ENCODE measurements around the gene CLTCL1.
"Not testable (repeated sequence)": the region's sequence is repeated elsewhere in the genome, so short reads cannot be mapped to it uniquely, and the experiment has no call there.

Gene CLTCL1

DNA sequence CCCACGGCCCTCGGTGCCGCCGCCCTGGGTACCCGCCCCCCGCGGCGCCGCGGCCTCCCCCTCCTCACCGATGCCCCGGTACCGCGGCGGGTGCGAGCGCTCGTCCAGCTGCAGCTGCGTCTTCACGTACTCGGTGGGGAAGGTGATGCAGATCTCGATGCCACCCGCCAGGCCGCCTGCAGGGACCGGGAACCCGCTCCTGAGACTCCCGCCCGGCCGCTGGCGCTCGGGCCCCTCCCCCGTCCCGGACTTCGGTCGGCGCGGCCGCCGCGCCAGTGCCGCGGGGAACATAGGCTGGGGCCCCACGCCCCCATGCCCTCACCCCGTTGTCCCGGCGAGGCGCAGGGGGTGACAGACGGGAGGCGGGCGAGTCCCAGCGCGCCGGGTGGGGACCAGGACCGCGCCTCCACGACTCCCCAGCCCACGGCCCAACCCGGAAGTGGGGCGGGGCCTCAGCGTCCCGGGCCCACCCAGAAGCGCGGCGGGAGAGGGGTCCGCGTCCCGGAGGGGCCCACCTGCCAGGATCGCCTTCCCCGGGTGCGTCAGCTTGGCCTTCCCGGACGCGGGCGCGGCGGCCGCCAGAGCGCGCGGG is 113.4 kb downstream of the CLTCL1 start:
- in situ Hi-C loops (cut with HindIII; ENCODE audit: low sequenced_read_pairs), result no loop called here

DNA sequence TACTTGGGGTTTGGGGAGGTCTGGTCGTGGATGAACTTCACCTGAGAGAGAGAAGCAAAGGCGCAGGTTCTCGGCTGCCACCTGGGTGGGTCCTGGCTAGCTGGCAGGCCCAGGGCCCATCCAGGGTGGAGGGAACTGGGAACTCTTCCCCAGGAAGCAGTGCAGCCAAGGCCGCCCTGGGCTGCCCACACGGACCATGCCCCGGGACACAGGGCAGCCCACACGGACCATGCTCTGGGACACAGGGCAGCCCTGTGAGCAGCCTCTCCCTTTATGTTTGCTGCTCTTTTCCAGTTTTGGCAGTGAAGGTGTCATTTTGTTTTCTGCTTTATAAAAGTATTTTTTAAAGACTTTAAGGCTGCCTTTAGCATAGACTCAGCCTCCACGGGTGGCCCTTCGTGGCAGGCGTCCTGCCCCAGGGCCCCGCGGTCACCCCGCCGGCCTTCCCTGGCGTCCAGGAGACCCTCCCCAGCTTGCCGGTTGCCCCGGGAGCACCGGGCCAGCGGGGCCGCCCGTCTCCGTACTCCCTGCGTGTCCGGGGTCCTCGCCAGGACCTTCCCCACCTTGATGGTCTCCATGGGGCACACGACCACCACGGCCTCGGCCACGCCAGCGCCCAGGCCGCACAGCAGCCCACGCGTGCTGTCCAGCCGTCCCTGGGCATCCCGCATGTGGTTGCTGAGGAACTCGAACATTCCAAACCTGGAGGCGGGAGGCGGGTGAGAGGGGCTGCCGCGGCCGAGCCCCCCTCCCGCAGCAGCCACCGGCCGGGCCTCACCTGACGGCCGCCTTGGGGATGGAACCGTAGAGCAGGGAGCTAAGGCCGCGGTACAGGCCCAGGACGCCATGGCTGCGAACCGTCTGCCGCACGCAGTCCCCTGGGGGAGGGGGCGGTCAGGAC is 114.1 kb downstream of the CLTCL1 start:
- in situ Hi-C loops (cut with HindIII; ENCODE audit: low sequenced_read_pairs), result no loop called here

DNA sequence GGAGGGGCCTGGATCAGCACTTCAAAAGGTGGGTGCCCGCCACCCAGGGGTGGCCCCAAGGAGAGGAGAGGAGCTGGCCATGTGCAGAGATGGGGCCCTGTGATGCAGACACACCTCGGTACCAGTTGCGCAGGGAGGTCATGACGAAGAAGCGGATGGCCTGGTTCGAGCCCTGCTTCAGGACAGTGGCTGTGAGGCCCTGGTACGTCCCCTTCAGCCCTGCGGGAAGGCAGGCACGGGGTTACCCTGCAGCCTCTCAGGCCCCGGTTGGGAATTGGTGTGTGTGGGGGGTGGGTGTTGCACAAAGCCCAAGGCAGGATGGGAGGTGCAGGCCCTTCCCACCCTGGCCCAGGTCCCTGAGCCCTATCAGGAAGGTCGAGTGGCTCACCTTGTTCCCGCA is 114.8 kb downstream of the CLTCL1 start:
- in situ Hi-C loops (cut with HindIII; ENCODE audit: low sequenced_read_pairs), result no loop called here

DNA sequence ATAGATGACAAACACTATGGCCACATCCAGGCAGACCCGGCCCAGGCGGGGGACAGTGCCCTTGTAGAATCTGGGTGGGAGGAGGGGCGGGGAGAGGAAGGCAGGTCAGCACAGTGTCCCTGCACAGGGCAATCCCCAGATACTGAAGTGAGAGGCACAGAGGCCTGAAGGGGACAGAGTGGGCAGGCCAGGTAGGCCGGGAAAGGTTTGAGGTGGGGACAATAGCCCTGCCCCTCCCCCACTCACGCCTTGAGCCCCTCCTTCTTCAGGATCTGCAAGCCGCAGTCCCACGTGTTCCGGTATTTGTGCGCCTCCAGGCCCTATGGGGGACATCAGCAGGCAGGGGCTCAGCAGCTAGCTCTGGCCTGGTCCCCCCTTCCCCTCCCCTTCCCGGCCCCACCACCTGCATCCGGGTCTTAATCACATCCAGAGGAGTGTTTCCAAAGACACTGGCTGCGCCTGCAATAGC is 115.3 kb downstream of the CLTCL1 start:
- in situ Hi-C loops (cut with HindIII; ENCODE audit: low sequenced_read_pairs), result no loop called here

DNA sequence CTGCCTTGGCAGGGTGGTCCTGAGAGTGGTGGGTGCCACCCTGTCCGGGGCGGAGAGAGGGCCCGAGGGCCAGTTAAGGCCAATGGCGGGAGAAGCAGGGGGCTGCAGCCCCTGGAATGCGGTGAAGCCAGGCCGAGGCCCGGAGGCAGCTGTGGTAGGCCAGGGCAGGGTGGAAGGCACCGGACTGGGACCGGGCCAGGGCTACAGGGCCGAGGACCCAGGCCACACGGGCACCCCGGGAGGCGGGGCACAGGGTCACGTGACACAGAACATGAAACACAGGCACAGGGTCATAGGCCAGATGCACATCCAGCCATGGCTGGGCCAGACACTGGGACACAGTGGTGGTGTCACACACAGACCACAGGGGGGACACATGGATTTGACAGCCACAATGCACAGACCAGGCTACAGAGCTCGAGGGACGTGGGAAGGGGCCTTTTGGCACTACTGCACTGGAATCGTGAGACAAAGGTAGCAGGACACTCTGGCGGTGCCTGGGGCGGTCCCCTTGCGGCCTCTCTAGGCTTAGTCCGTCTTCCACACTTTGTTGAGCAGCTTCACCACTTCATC is 115.8 kb downstream of the CLTCL1 start:
- in situ Hi-C loops (cut with HindIII; ENCODE audit: low sequenced_read_pairs), result no loop called here

DNA sequence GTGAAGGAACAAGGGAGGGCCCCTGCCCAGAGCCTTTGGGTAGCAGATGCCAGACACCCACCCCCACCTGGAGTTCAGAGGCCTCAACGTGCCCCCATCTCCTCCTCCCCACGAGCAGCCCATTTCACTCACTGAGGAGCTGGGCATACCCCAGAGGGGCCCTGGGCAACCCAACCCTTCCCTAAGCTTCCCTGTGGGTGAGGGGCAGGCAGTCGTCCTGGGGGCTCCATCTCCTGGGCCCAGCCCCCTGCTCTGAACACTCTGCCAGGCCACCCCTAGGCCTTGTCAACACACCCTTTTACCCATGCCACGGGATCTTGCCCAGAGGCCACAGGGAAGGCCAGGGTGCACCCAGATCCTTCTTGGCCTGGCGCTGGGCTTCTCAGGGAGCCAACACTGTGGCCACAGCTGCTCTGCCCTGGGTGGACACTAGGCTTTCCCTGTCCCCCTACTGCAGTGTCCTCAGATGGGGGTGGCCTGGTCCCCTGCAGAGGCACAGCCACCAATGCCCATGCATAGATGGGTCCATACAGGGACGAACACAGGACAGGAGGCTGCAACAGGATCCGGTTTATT is 116.4 kb downstream of the CLTCL1 start:
- in situ Hi-C loops (cut with HindIII; ENCODE audit: low sequenced_read_pairs), result no loop called here

DNA sequence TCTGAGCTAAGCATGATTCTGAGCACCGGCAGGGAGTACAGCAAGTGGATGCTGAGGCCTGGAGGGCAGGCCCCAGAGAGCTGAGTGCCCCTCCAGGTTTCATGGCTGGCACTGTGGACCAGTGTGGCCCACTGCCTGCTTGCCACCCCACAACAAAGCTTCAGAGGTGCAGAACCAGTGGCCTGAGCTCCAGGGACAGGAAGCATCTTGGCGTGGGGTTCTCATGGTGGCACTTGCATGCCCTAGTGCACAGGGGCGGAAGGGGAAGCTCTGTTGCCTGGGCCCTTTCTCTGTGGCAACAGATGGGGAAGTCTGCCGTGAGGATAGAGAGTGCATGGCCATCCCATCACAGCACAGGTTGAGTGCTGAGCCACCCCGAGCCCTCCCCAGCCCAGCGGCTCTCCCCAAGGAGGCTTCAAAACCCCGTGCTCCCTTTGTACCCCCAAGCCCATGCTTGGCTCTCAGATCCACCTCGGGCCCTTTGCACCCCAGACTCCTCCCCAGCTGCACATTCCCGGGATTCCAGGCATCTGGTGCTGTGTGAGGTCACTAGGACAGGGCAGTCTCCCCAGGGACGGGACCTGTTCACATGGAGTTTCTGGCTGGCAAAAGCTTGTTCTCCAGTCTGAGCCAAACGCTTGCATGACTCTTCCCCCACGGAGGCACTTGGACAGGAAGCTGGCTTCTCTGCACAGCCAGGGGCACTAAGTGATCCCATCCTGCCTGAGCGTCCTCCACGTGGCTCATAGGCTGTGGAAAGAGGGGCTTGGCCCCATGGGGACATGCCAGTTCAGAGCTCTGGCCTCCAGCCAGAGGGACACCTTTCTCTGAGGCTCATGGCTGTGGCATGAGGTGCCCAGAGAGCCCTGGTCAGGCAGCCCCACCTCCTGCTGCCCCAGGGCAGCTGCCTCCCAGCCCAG is 117.2 kb downstream of the CLTCL1 start:
- in situ Hi-C loops (cut with HindIII; ENCODE audit: low sequenced_read_pairs), result no loop called here

DNA sequence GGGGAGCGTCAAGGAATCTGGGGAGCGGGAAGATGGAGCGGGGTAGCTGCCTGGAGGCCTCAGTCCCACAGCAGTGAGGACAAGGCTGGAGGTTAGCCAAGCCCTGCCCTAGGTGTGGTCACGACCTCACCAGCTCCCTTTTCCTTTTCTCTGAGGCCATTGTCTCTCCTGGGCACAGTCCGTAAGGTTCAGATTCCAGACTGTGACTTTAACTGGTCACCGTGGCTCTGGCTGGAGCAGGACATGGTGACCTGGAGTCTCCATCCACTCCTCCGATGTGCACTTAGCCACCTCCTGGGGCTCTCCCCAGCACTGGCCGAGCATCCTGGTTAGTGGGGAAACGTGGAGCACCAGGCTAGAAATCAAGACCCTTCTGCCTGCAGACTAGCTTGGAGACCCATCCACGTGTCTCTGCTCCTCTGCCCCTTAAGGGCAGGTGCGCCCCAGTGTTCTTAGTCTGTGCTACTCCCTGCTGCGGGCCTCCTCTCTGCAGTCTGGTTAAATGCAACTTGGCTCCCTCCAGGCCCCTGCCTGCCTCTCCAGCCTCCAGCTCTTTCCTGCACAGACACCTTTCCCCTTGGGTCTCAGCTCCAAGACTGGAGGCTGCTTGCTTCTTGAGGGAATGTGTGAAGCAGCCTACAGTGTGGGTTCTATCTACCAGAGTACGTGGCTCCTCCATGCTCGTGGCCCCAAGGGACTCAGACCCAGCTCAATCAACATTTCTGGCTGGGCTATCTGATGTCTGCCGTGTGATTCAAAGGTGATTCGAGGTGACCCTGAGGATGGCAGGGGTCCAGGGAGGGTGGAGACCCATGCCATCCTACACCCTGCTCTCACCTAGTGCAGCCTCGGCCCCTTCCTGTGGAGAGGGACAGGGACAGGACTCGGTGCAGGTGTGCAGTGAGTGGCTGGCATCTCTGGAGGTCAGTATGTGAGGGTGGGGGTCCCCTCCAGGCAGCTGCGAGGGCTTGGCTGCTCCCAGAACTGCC is 118.2 kb downstream of the CLTCL1 start:
- in situ Hi-C loops (cut with HindIII; ENCODE audit: low sequenced_read_pairs), result no loop called here

DNA sequence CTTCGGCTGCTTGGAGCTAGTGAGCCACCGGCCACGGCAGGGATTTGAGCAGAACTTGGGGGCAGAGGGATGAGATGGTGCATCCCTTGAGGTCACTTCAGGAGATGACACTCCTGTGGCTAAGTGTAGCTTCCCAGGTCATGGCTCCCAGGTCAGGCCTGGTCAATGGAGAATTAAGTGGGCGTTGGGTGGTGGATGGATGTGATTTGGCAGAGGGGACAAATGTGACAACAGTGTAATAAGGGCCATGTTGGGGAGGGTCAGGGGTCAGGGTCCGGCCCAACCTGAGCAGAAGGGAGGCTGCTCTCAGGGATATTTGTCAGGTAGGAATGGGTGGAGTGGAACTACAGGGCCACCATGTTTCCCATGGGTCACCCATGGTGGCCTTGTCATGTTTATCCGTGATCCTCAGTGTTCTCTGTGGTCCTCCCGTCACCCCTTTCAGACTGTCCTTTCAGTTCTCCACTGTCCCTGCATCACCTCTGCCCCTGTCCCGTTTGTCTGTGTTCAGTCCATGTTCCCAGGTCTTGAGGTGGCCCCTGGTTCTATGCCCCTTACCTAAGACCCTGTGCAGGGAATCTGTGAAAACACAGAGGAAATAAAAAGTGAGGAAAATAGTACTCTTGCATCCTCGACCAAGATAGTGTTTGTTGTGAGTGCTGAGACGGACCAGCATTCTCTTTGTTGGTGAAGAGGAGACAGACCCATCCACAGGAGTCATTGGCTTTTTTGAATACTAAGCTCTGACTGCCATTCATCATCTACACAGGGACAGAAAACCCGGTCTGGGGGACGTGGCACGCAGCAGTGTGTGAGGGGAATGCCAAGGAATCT is 119.1 kb downstream of the CLTCL1 start:
- in situ Hi-C loops (cut with HindIII; ENCODE audit: low sequenced_read_pairs), result no loop called here

DNA sequence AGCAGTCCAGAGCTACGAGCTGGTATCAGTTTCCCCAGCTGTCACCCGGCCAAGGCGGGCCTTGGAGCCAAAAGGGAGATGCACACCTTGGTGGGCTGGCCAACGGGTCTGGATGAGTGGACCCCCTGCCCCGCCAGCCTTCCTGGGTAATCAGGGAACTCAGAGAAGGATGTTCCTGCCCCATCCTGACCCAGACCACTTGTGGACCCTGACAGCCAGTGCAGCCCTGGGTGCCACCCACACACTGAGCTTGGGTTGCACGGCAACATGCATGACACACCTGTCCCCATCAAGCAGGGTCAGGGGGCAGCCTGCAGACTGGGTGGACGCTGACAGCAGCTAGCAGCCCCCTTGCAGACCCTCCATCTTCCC is 121.6 kb downstream of the CLTCL1 start:
- in situ Hi-C loops (cut with HindIII; ENCODE audit: low sequenced_read_pairs), result no loop called here

DNA sequence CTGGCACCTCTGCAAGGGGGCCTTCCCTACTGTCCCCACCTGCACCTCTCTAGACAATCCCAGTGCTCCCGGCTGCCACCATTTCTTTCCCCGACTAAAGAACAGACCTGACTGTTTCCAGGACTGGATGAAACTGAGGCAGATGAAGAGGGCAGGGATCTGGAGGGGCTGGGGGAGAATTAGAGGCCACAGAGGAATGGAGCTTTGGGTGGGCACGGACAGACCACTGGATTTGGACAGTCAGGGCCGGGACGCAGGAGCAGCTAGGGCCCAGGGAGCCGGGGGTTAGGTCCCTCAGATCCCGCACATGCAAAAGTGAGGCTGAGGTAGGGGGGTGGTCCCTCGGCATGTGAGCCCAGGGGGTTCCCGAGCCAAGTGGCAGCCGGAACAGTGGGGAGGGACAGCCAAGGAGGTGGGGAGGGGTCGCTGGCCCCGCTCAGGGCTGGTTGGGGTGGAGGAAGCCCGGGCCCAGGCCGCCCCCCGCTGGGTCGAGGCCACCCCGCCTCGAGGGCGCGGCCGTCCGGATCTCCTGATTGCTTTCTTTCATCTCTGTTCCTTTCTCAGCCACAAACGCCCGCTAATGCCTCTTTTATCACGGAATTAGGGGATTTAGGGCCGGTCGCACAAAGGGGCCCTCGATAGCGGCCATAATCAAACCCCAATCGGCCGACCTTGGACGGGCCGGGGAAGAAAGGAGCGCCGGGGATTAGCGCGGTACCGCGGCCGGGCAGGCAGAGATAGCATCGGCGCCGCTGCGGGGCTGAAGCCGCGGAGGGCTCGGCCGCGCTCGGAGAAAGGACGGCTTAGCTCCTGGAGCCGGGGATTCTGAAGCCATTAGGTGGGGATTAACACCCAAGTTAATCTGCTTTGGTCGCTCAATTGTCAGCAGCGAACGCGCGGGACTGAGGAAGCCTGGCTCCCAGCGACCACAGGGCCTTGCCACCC is 122.2 kb downstream of the CLTCL1 start:
- in situ Hi-C loops (cut with HindIII; ENCODE audit: low sequenced_read_pairs), result no loop called here

DNA sequence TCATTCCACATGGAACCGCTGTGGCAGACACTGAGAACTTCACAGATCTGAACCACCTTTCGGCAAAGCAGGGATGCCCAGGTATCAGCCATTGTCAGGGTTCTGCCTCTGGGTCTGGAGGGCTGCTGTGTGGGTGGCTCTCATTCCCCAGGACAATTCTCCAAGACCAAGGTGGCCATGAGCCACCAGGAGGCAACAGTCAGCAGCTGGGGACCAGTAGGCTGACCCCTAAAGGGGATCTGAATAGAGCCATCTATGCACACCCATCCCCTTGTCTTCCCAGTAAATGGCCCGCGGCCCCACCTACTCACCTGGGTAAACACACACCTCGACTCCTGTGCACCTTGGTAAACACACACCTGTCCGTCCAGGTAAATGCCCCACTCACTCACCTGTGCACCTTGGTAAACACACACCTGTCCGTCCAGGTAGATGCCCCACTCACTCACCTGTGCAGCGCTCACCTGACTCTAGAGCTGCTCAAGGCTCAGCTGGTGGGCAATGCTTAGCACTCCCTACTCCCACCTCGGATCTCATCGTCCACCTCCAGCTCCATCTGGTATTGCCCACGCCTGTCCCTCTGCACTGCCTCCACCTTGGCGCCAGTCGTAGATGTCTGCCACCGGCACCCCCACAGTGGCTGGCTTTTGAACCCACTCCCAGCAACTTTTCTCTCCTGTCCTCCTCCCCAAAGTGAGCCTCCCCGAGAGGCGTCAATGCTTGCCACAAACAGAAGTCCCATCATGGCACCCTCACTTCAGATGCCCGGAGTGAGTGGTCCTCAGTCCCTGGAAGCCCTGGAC is 123.2 kb downstream of the CLTCL1 start:
- in situ Hi-C loops (cut with HindIII; ENCODE audit: low sequenced_read_pairs), result no loop called here

DNA sequence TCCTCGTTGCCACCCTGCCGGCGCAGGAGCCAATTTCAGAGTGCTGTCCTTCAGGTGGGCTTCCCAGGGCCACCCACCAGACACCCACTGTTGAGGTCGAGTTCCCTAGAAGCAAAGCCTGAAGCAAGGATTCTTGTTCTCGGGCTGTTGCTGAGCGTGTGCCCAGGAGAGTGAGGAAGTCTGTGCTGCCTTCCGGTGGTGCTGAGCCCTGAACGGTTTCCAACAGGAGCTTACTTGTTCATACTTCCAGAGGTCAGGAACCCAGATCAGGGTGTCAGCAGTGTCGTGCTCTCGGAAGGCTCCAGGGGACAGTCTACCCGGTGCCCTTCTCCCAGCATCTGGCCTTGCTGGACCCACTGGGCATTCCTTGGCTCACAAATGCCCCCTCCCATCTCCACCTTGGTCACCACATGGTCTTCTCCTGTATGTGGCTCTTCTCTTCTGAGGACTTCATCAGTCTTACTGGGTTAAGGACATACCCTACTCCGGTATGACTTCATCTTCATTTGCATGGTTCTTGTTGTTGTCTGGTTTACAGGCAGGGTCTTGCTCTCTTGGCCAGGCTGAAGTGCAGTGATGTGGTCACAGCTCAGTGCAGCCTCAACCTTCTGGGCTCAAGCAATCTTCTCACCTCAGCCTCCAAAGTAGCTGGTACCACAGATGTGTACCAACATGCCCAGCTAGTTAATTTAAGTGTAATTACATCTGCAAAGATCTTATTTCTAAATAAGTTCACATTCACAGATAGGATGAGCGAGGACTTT is 124.2 kb downstream of the CLTCL1 start:
- in situ Hi-C loops (cut with HindIII; ENCODE audit: low sequenced_read_pairs), result no loop called here

DNA sequence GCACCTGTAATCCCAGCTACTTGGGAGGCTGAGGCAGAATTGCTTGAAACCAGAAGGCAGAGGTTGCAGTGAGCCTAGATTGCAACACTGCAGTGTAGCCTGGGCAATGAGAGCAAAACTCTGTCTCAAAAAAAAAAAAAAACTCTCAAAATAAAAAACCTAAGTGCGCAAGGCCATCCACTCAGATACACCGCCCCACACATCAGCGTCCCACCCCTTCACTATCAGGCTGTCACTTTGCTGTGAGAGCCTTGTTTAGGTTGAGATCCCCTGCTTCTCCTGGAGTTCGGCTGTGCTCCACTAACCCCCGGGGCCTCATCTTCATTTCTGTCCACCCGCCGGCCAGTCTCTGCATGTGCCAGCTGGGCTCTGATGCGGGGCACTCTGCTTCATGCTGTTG is 125.1 kb downstream of the CLTCL1 start:
- in situ Hi-C loops (cut with HindIII; ENCODE audit: low sequenced_read_pairs), result no loop called here

DNA sequence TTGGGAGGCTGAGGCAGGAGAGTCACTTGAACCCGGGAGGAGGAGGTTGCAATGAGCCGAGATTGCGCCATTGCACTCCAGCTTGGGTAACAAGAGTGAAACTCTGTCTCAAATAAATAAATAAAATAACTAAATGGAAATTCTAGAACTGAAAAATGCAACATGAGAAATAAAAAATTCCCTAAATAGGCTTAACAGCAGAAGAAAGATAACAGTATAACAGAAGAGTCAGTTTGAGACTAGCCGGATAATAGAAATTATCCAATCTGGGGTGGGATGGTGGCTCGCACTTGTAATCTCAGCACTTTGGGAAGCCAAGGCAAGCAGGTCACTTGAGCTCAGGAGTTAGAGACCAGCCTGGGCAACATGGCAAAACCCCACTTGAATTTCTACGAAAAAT is 127.1 kb downstream of the CLTCL1 start:
- in situ Hi-C loops (cut with HindIII; ENCODE audit: low sequenced_read_pairs), result no loop called here

DNA sequence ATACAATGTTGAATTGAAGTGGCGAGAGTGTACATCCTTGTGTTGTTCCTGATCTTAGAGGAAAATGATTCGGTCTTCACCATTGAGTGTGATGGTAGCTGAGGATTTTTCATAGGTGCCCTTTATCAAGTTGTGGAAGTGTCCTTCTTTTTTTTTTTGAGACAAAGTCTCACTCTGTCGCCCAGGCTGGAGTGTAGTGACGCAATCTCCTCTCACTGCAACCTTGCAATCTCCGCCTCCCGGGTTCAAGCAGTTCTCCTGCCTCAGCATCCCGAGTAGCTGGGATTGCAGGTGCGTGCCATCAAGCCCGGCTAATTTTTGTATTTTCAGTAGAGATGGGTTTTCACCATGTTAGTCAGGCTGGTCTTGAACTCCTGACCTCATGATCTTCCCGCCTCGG is 132.9 kb downstream of the CLTCL1 start:
- in situ Hi-C loops (cut with HindIII; ENCODE audit: low sequenced_read_pairs), result not testable (repeated sequence)

Data from endothelial cell of hepatic sinusoid (primary cell).